Left lobe of liver (tissue), 2 donors: ENCODE data around the gene CLCA1. TPM values are rescaled to one million over a fixed set of nuclear protein-coding genes. Genes with fewer than 3 reads are reported as not detected.
A peak's percentile ranks its signal among the peaks of the same experiment; 100 is the strongest.

ENCODE experiments used
- ATAC-seq: fragments of 200-7000 bp; cut with Tn5 transposase; one replicate; pipeline ENCODE4 v1.9.1; 2020; ENCODE audit warnings: mild to moderate bottlenecking, moderate library complexity
- DNase-seq: peaks from one replicate; pipeline ENCODE4 v3.0.0-alpha.2; 2020; ENCODE audit warnings: low spot score
- total RNA-seq: library from RNA; stranded (reverse); gene quantifications from one replicate; pipeline ENCODE4 v1.2.1, GENCODE V29; 2021
- donor health status: DM: no; HTN: no; CAD: no; lungs with moderate emphysema.
- donor health status: DM: no; HTN: yes; CAD: no.

The CLCA1 gene
- total RNA-seq, 1 donor from 2014 or later, result 0.10 TPM

GRCh38 chr1:86503406-86504136 is 34.8 kb downstream of the CLCA1 start:
- ATAC-seq, result peak; percentile 27
- DNase-seq, result no peak

DNA sequence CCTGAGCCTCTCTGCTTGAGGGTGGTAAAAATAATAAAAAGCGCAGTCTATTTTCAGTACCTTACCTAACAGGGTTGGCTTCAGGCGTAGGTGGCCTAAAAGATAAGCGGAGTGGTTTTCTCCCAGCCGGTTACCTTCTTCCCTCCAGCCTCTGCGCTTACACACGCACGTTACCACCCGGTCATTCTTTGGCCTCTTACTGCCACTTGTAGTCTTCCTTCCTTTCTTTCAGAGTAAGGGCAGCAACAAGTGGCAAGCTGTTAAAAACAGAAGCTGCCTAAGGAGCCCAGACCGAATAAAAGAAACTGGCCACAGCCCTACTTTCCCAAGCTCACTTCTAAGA is 35.4 kb downstream of the CLCA1 start:
- no peak for ATAC-seq
- DNase-seq, result no peak

GRCh38 chr1:86504895-86505563 is 36.3 kb downstream of the CLCA1 start:
- ATAC-seq (no peak), DNase-seq (no peak)

DNA sequence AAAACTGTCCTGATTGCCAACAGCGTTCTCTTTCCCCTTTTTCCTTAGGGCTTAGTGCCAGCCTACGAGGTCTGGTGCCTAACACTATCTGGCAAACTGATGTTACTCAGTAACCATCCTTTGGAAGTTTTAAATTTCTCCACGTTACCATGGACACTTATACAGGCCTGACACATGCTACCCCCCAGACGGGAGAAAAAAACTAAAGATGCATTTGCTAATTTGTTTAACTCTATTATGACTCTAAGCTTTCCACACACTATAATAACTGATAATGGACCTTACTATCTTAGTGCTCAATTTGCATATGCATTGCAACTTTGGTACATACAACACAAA is 36.8 kb downstream of the CLCA1 start:
- DNase-seq, result no peak
- ATAC-seq, result no peak

DNA sequence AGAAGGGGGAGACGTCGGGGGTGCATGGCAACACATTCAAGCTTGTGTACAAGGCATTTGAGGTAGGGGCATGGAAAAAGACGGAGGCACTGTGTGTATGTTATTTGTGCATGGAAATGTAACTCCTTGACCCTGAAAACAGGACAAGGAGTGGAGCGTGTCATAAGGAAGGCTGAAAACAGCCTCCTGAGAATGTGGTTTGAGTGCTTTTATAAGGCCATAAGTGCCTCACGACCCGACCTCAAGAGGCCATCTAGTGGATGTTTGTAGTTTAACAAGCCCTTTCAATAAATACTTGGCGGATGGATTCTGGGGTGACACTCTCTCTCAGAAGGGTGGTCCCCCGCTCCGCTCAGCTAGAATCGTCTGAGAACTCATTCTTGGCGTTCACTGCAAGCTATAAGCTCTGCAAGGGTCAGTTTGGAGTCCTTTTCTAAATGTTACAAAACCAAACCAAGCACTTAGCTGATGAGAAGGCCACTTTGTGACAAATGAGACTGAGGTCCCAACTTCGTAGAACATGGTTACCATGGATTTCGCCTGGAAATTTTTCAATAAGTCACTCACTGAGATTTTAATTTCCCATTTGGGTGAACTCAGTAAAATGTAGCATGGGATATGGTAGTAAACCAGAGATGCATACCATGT is 39.3 kb downstream of the CLCA1 start:
- peak; percentile 47 for ATAC-seq
- no peak for DNase-seq

DNA sequence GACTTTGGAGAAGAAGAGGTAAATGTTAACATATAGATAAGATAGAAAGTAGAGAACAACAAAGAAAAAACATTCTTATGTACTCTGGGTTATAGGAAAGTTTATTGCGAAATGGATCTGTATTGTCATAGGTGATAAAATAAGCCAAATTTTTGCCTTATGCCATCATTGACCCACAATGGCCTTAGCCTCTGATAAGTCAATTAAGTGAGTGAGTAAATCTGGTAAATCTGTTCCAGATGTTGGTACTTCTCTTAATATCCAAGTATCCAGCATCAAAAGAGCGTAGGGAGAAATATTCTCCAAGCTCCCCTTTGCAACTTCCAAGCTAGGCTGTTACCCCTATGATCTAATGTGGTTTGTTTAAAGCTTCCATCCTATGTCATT is 39.8 kb downstream of the CLCA1 start:
- DNase-seq (no peak), ATAC-seq (no peak)

GRCh38 chr1:86515597-86515996 is 46.9 kb downstream of the CLCA1 start:
- peak; percentile 55 for ATAC-seq
- no peak for DNase-seq

- ATAC-seq (no peak), DNase-seq (no peak)
Measured at GRCh38 chr1:86516335-86516734, 47.6 kb downstream of the CLCA1 start.

- DNase-seq (no peak), ATAC-seq (no peak)
Measured at GRCh38 chr1:86517336-86517735, 48.6 kb downstream of the CLCA1 start.

DNA sequence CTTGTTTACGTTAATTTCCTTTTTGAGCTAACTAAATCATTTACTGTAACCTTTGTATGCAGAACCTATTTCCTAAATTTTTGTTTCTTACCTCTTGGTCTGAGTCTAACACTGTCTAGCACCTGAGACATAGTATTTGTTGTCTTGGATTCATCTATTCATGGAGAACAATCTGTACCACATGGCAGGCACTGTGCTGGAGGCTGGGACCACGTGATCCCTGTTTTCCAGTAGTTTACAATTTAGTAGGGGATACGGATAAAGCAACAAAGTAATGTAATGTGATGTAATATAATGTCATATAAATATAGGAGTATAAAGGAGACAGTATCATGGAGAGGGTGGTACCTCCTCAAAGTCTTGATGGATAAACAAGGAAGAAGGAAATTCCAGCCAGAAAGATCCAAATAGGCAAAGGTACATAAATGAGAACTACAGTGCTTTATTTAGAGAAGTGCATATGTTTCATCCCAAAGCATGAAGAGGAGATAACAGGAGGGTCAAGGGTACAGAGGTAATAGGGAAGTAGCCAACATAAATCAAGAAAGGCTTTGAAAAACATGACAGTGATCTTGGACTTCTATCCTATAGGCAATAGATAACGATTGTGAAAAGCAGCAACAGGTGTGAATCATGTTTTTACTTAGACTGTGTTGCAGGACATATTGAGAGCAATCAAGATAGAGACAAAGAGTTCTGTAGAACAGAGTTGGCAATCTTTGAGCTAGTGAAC is 52.2 kb downstream of the CLCA1 start:
- ATAC-seq, result no peak
- no peak for DNase-seq

GRCh38 chr1:86521522-86521891 is 52.8 kb downstream of the CLCA1 start:
- DNase-seq (no peak), ATAC-seq (no peak)

DNA sequence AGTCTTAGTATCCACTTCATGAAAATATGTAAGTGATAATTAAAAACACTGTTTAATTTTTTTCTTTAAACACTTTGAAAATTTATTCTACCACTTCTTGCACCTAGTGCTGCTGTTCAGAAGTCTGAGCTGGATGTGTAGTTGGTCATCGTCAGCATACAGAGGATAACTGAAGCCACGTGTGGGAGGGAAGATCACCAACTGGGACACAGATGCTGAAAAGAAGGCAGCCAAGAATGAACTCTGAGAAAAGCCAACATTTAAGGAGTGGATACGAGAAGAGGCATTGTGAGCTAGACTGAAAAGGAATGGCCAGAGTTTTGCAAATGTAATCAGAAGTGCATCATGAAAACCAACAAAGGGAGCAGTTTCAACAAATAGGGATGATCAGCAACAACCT is 53.5 kb downstream of the CLCA1 start:
- DNase-seq, result no peak
- no peak for ATAC-seq

DNA sequence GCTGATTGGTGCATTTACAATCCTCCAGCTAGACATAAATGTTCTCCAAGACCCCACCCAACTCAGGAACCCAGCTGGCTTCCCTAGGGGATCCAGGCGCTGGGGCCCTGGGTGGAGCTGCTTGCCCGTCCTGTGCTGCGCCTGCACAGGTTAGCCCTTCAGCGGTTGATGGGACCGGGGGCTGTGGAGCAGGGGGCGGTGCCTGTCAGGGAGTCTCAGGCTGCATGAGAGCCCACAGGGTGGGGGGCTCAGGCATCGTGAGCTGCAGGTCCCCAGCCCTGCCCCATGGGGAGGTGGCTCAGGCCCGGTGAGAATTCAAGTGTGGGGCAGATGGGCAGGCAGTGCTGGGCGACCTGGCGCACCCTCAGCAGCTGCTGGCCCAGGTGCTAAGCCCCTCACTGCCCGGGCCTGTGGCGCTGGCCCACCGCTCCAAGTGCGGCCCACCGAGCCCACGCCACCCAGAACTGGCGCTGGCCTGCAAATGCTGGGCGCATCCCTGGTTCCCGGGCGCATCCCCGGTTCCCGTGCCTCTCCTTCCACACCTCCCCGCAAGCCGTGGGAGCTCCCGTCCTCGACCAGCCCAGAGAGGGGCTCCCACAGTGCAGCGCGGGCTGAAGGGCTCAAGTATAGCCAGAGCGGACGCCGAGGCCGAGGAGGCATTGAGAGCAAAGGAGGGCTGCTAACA is 55.1 kb downstream of the CLCA1 start:
- no peak for ATAC-seq
- DNase-seq, result no peak

- ATAC-seq (no peak), DNase-seq (no peak)
Measured at GRCh38 chr1:86527306-86527705, 58.6 kb downstream of the CLCA1 start.

DNA sequence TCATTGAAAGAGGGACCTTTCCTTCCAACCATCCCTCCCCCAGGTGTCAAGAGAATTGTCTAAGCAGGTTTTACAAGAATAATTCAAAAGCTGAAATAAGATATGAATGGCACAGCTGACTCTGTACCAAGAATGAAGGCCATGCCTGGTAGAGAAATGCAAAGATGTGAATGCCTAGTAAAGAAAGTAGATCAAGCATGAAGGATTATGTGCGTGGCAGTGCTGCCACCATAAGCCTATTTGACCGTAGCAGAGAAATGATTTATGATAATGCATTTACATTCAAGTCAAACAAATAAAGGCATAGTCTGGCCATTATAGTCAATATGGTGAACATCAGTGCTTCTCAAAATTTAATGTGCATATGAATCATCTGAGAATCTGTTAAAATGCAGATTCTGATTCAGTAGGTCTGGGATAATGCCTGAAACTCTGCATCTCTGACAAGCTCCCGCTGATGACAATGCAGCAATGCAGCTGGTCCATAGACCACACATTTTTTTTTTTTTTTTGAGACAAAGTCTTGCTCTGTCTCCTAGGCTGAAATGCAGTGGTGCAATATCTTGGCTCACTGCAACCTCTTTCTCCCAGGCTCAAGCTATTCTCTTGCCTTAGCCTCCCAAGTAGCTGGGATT is 61.6 kb downstream of the CLCA1 start:
- ATAC-seq (no peak), DNase-seq (no peak)

DNA sequence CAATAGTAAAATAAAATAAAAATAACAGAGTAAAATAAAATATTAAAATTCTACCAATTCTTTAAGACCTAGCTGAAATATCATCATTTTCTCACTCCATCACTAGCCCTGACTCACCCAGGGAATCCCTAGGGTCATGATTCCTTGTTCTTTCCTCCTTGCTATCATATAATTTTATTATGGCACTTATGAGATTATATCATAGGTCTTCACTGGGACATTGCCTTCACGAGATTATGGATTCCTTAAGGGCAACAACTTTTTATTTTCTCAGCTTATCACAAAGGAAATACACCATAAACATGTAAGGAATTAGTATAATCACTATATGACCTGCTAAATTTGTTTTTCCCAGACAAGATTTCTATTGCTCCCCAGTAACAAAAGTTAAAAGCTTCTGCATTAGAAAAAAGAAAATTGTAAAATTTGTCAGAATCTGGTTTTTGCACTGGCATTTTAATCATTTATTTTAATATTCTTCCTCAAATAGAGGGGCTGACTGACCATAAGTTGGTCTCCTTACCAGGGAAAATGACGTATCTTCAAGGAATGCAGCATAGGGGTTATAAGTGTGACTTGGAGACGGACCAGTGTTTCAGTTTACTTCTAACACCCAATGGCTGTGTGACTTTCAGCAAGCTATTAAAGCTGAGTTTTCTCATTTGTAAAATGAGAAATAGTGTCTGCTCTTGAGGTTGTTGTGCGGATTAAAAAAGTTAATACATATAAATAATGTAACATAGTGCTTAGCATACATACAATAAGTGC is 69.4 kb downstream of the CLCA1 start:
- no peak for DNase-seq
- ATAC-seq, result no peak

DNA sequence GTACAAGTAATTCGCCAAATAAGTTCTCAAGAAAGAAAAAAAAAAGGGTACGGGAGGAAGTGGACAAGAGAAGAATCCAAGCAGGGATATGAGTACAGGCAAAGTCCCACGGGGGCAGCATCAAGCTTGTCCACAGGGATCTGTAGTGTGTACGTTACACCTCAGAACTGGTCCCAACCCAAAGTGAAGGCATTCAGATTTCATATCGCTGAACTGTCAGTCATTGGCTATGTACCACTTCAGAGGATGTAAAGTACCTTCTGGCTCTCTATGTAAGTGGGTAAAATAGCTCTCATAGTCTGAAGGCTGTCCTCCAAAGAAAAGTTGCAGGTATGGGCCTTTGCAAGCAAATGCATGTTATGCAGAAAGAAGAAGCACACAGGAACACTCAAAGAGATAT is 70.0 kb downstream of the CLCA1 start:
- DNase-seq (no peak), ATAC-seq (no peak)

- ATAC-seq, result no peak
- DNase-seq, result no peak
Measured at GRCh38 chr1:86541859-86542258, 73.1 kb downstream of the CLCA1 start.

DNA sequence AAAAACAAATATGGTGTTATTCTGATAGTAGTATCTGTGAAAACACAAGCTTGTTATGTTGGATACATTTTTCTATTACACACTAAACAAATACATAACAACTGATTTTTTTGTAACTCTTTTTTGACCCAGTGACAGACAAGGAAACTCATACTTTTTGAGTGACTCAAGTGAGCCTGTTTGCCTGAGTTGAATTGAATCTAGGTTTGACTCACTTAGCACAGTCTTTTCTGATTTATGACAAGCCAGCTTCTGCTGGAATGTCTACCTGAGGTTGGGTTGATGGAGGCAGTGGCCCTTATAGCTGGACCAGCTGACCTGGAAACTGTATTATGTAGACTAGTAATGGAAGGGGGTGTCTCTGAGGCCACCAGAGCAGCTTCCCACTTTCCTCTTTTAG is 73.9 kb downstream of the CLCA1 start:
- ATAC-seq (no peak), DNase-seq (no peak)

DNA sequence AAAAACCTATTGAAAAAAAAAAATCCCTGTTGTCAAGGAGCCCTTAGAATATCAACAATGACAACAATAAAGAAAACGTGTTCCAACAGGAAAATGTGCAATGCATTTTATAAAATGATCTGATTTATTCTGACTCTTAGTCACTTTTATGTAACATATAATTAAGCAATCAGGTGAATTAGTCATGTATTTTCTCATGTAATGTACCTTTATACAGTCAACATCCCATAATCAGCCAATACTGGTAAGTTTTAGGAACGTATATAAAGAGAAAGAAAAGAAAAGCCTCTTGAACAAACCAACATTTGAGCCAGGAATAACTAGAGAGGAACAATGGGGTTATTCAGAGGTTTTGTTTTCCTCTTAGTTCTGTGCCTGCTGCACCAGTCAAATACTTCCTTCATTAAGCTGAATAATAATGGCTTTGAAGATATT is 78.1 kb downstream of the CLCA1 start, which contains the start of gene CLCA4:
Gene CLCA4, plus strand, starts transcription at position 292 of the 435 bp plus-strand sequence. Its CDS starts 42 bp downstream, at position 334.
- ATAC-seq, result no peak

More for the DNA sequence above, 78.1 kb downstream of the CLCA1 start, which contains the start of gene CLCA4:
- no peak for DNase-seq
